ENCODE results near the gene B4GALT7. TPM values are rescaled to one million over a fixed set of nuclear protein-coding genes. Genes with fewer than 3 reads are reported as not detected.

The B4GALT7 gene
- polyA plus RNA-seq, 2 donors = 12.7 to 16.7 TPM

DNA sequence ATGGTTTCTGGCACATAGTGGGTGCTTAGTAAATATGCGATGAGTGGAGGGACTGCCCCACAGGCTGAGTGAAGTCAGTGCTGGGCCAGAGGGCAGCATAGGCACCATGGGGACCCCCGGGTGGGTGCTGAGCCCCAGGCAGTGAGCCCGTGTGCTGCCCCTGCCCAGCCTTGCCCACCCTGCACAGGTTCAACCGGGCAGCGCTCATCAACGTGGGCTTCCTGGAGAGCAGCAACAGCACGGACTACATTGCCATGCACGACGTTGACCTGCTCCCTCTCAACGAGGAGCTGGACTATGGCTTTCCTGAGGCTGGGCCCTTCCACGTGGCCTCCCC, 7.2 kb downstream of the B4GALT7 start:
- Histone ChIP-seq H3K9me3 (ENCODE audit: control insufficient read depth in 2 of 2, insufficient read depth in 1 of 2, low read depth in 1 of 2, low read length in 1 of 2) (no peaks in the 10 kb centered on the region), H3K4me3 (ENCODE audit: low read depth in 1 of 2, low read length in 2 of 2) (no peak overlapping the region), H3K4me1 (ENCODE audit: control insufficient read depth in 2 of 2, insufficient read depth in 2 of 2, low read length in 1 of 2) (peaks cover 0 to 15% of the 10 kb centered on the region in 2 donors), H3K27me3 (ENCODE audit: control insufficient read depth in 1 of 2, insufficient read depth in 2 of 2, low read length in 2 of 2) (no peaks in the 10 kb centered on the region), H3K36me3 (ENCODE audit: control insufficient read depth in 2 of 2, insufficient read depth in 2 of 2, low read length in 1 of 2) (peaks cover 0 to 27% of the 10 kb centered on the region in 2 donors), H3K27ac (ENCODE audit: low read depth in 2 of 2, low read length in 1 of 2) (no peak overlapping the region)
- whole genome bisulfite sequencing, 2 donors = 63% methylated on average over 11 of the region's 11 CpGs

- peaks cover 0 to 10% of the 10 kb centered on the region in 2 donors for H3K4me1 ChIP-seq (ENCODE audit: control insufficient read depth in 2 of 2, insufficient read depth in 2 of 2, low read length in 1 of 2)
- H3K36me3 ChIP-seq (ENCODE audit: control insufficient read depth in 2 of 2, insufficient read depth in 2 of 2, low read length in 1 of 2) = peaks cover 0 to 29% of the 10 kb centered on the region in 2 donors
- H3K27ac ChIP-seq (ENCODE audit: low read depth in 2 of 2, low read length in 1 of 2) = no peak overlapping the region
- H3K4me3 ChIP-seq (ENCODE audit: low read depth in 1 of 2, low read length in 2 of 2) = no peak overlapping the region
- WGBS, 2 donors = 23 to 31% methylated on average over 14 to 15 of the region's 15 CpGs
- no peaks in the 10 kb centered on the region for H3K27me3 ChIP-seq (ENCODE audit: control insufficient read depth in 1 of 2, insufficient read depth in 2 of 2, low read length in 2 of 2)
- H3K9me3 ChIP-seq (ENCODE audit: control insufficient read depth in 2 of 2, insufficient read depth in 1 of 2, low read depth in 1 of 2, low read length in 1 of 2) = no peaks in the 10 kb centered on the region
Measured at GRCh38 chr5:177607452-177608192, 7.7 kb downstream of the B4GALT7 start.

DNA sequence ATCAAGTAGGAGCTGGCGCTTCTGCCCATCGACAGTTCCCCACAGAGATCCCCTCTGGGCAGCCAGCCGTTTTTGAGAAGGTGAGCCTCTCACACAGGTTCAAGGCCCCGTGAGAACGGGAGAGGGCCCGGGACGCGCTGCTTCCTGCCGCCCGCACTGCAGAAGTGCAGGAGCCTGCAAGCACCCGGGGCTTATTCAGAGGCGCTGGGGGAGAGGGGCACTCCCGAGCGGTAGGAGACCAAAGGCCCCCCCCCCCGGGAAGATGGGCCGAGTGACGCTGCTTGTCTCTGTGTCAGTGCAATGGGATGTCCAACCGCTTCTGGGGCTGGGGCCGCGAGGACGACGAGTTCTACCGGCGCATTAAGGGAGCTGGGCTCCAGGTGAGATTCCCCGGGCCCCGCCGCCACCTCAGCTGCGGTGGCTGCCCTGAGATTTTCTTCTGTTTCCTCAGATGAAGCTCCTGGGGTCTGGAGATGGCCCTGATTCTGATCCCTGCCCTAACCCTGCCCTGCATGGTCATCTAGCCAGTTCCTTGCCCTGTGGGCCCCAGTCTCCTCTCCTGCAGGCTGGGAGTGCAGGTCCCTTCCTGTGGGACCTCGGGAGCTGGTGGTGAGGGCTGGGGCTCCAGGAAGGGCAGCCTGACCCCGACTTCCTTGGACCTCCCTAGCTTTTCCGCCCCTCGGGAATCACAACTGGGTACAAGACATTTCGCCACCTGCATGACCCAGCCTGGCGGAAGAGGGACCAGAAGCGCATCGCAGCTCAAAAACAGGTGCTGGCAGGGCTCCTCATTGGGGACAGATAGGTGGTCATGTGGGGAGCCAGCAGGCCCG, 8.5 kb downstream of the B4GALT7 start:
- peaks cover 0 to 29% of the 10 kb centered on the region in 2 donors for H3K36me3 ChIP-seq (ENCODE audit: control insufficient read depth in 2 of 2, insufficient read depth in 2 of 2, low read length in 1 of 2)
- no peaks in the 10 kb centered on the region for H3K9me3 ChIP-seq (ENCODE audit: control insufficient read depth in 2 of 2, insufficient read depth in 1 of 2, low read depth in 1 of 2, low read length in 1 of 2)
- no peaks in the 10 kb centered on the region for H3K27me3 ChIP-seq (ENCODE audit: control insufficient read depth in 1 of 2, insufficient read depth in 2 of 2, low read length in 2 of 2)
- WGBS, 2 donors = 88 to 92% methylated on average over 37 of the region's 37 CpGs
- H3K27ac ChIP-seq (ENCODE audit: low read depth in 2 of 2, low read length in 1 of 2) = no peak overlapping the region
- no peak overlapping the region for H3K4me3 ChIP-seq (ENCODE audit: low read depth in 1 of 2, low read length in 2 of 2)
- peaks cover 0 to 10% of the 10 kb centered on the region in 2 donors for H3K4me1 ChIP-seq (ENCODE audit: control insufficient read depth in 2 of 2, insufficient read depth in 2 of 2, low read length in 1 of 2)

DNA sequence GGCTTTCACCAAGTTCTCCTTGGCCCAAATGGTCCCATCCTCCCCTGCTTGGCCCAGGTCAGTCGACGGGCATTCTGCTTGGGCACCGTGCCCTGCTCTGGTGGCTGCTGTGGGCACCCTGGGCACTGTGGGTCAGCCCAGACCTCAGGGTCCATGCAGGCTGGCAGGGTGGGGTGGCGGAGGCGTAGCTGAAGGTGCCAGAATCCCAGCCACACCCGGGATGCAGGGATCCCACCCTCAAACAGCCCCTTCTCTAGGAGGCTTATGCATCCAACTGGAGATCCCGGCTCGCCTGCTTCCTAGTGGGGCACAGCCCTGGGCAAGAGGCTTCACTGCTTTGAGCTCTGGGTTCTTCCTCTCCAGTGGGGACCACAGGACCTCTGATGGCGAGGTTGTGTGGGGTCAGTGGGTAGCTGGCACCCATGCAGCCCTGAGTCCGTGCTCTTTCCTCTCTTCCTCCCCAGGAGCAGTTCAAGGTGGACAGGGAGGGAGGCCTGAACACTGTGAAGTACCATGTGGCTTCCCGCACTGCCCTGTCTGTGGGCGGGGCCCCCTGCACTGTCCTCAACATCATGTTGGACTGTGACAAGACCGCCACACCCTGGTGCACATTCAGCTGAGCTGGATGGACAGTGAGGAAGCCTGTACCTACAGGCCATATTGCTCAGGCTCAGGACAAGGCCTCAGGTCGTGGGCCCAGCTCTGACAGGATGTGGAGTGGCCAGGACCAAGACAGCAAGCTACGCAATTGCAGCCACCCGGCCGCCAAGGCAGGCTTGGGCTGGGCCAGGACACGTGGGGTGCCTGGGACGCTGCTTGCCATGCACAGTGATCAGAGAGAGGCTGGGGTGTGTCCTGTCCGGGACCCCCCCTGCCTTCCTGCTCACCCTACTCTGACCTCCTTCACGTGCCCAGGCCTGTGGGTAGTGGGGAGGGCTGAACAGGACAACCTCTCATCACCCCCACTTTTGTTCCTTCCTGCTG, 9.4 kb downstream of the B4GALT7 start:
- Histone ChIP-seq H3K27ac (ENCODE audit: low read depth in 2 of 2, low read length in 1 of 2) (no peak overlapping the region), H3K27me3 (ENCODE audit: control insufficient read depth in 1 of 2, insufficient read depth in 2 of 2, low read length in 2 of 2) (no peaks in the 10 kb centered on the region), H3K4me3 (ENCODE audit: low read depth in 1 of 2, low read length in 2 of 2) (no peak overlapping the region), H3K9me3 (ENCODE audit: control insufficient read depth in 2 of 2, insufficient read depth in 1 of 2, low read depth in 1 of 2, low read length in 1 of 2) (no peaks in the 10 kb centered on the region), H3K4me1 (ENCODE audit: control insufficient read depth in 2 of 2, insufficient read depth in 2 of 2, low read length in 1 of 2) (peaks cover 0 to 10% of the 10 kb centered on the region in 2 donors), H3K36me3 (ENCODE audit: control insufficient read depth in 2 of 2, insufficient read depth in 2 of 2, low read length in 1 of 2) (peaks cover 0 to 25% of the 10 kb centered on the region in 2 donors)
- 69 to 73% methylated on average over 21 of the region's 21 CpGs for WGBS, 2 donors

- 68 to 73% methylated on average over 13 of the region's 13 CpGs for WGBS, 2 donors
- H3K9me3 ChIP-seq (ENCODE audit: control insufficient read depth in 2 of 2, insufficient read depth in 1 of 2, low read depth in 1 of 2, low read length in 1 of 2) = no peaks in the 10 kb centered on the region
- no peak overlapping the region for H3K27ac ChIP-seq (ENCODE audit: low read depth in 2 of 2, low read length in 1 of 2)
- peaks cover 0 to 23% of the 10 kb centered on the region in 2 donors for H3K36me3 ChIP-seq (ENCODE audit: control insufficient read depth in 2 of 2, insufficient read depth in 2 of 2, low read length in 1 of 2)
- peaks cover 0 to 10% of the 10 kb centered on the region in 2 donors for H3K4me1 ChIP-seq (ENCODE audit: control insufficient read depth in 2 of 2, insufficient read depth in 2 of 2, low read length in 1 of 2)
- no peaks in the 10 kb centered on the region for H3K27me3 ChIP-seq (ENCODE audit: control insufficient read depth in 1 of 2, insufficient read depth in 2 of 2, low read length in 2 of 2)
- no peak overlapping the region for H3K4me3 ChIP-seq (ENCODE audit: low read depth in 1 of 2, low read length in 2 of 2)
Measured at GRCh38 chr5:177610131-177610769, 10.3 kb downstream of the B4GALT7 start.

GRCh38 chr5:177610770-177611445, 11.0 kb downstream of the B4GALT7 start:
- no peak overlapping the region for H3K27ac ChIP-seq (ENCODE audit: low read depth in 2 of 2, low read length in 1 of 2)
- no peaks in the 10 kb centered on the region for H3K9me3 ChIP-seq (ENCODE audit: control insufficient read depth in 2 of 2, insufficient read depth in 1 of 2, low read depth in 1 of 2, low read length in 1 of 2)
- peaks cover 0 to 18% of the 10 kb centered on the region in 2 donors for H3K36me3 ChIP-seq (ENCODE audit: control insufficient read depth in 2 of 2, insufficient read depth in 2 of 2, low read length in 1 of 2)
- H3K27me3 ChIP-seq (ENCODE audit: control insufficient read depth in 1 of 2, insufficient read depth in 2 of 2, low read length in 2 of 2) = no peaks in the 10 kb centered on the region
- H3K4me3 ChIP-seq (ENCODE audit: low read depth in 1 of 2, low read length in 2 of 2) = no peak overlapping the region
- H3K4me1 ChIP-seq (ENCODE audit: control insufficient read depth in 2 of 2, insufficient read depth in 2 of 2, low read length in 1 of 2) = peaks cover 0 to 10% of the 10 kb centered on the region in 2 donors
- WGBS, 2 donors = 68 to 73% methylated on average over 4 of the region's 4 CpGs

GRCh38 chr5:177611446-177612214, 11.7 kb downstream of the B4GALT7 start:
- Histone ChIP-seq H3K4me1 (ENCODE audit: control insufficient read depth in 2 of 2, insufficient read depth in 2 of 2, low read length in 1 of 2) (peaks cover 0 to 10% of the 10 kb centered on the region in 2 donors), H3K4me3 (ENCODE audit: low read depth in 1 of 2, low read length in 2 of 2) (no peak overlapping the region), H3K9me3 (ENCODE audit: control insufficient read depth in 2 of 2, insufficient read depth in 1 of 2, low read depth in 1 of 2, low read length in 1 of 2) (no peaks in the 10 kb centered on the region), H3K36me3 (ENCODE audit: control insufficient read depth in 2 of 2, insufficient read depth in 2 of 2, low read length in 1 of 2) (peaks cover 0 to 16% of the 10 kb centered on the region in 2 donors), H3K27ac (ENCODE audit: low read depth in 2 of 2, low read length in 1 of 2) (no peak overlapping the region), H3K27me3 (ENCODE audit: control insufficient read depth in 1 of 2, insufficient read depth in 2 of 2, low read length in 2 of 2) (no peaks in the 10 kb centered on the region)
- WGBS, 2 donors = 86 to 91% methylated on average over 15 of the region's 15 CpGs

GRCh38 chr5:177612215-177612673, 12.3 kb downstream of the B4GALT7 start:
- Histone ChIP-seq H3K27me3 (ENCODE audit: control insufficient read depth in 1 of 2, insufficient read depth in 2 of 2, low read length in 2 of 2) (no peaks in the 10 kb centered on the region), H3K9me3 (ENCODE audit: control insufficient read depth in 2 of 2, insufficient read depth in 1 of 2, low read depth in 1 of 2, low read length in 1 of 2) (no peaks in the 10 kb centered on the region), H3K36me3 (ENCODE audit: control insufficient read depth in 2 of 2, insufficient read depth in 2 of 2, low read length in 1 of 2) (peaks cover 0 to 15% of the 10 kb centered on the region in 2 donors), H3K4me1 (ENCODE audit: control insufficient read depth in 2 of 2, insufficient read depth in 2 of 2, low read length in 1 of 2) (peaks cover 0 to 7% of the 10 kb centered on the region in 2 donors), H3K27ac (ENCODE audit: low read depth in 2 of 2, low read length in 1 of 2) (no peak overlapping the region), H3K4me3 (ENCODE audit: low read depth in 1 of 2, low read length in 2 of 2) (no peak overlapping the region)
- WGBS, 2 donors = 74 to 78% methylated on average over 6 of the region's 6 CpGs
